Raji (cell line): ENCODE results near the gene OTOGL.

Experiments used
- POLR2A ChIP-seq: IDR thresholded peaks from 2 replicates; pipeline ENCODE4 v1.6.1; 2011; ENCODE audit warnings: low read depth, low read length, control low read depth; ENCODE audit not compliant: insufficient read depth

Gene OTOGL

DNA sequence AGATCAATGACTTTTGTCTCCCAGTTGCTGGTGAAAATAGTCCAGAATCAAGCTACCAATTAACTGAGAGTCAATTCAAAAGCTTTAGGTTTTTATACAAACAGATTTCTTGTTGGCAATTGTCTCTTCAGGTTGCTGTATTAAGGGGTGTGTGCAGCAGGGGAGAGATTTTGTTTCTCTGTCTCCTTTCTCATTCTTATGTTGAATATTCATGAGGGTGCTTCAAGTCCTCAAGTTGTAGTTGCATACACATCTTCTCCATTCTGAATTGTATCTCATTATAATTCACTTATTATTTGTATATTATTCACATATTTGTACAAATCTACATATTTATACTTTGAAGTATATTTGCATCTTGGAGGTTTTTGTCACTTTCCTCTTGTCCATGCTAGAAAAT is 218.0 kb downstream of the OTOGL start:
- TF ChIP-seq POLR2A = no peak

DNA sequence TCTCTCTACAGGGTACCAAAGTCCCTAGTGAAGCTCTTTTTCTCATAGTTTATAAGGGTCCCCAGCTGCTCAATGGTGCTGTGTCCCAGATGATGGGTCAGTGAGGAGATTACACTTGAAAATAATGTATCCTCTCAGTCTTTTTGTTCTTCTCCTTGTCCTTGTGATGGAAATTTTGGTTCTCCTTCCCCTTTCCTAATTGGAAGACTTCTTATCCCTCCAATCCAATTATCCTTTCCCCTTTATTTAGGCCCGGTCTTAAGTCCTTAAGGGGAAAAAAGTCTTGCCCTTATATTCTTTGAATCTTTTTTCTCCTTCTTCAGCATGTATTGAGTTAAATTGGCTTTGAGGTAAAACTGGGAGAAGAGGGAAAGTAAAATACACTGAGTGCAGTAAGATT is 218.6 kb downstream of the OTOGL start:
- no peak for TF ChIP-seq POLR2A

DNA sequence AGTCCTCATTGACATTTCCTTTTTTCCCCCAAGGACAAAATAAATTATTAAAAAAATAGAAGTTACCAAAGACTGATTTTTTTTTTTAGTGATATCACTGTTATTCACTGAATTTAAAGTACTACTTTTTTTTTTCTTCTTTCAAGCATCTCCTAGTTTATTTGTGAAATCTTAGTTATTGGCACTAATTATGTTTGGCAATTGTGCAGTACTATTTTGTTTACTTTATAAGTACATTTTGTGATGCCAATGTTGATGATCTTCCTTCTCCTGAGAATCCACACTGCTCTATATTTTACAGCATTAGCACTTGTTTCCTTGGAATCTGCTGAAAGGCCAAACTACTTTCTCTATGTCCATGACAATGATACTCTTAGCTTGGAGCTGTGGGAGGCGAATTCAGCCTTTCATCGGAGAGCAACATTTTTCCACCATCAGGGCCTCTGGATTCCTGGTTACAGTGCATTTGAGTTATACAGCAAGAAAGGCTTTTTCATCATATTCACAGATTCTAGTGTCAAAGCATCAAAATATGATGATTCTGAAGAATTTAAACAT is 220.9 kb downstream of the OTOGL start:
- TF ChIP-seq POLR2A = no peak

DNA sequence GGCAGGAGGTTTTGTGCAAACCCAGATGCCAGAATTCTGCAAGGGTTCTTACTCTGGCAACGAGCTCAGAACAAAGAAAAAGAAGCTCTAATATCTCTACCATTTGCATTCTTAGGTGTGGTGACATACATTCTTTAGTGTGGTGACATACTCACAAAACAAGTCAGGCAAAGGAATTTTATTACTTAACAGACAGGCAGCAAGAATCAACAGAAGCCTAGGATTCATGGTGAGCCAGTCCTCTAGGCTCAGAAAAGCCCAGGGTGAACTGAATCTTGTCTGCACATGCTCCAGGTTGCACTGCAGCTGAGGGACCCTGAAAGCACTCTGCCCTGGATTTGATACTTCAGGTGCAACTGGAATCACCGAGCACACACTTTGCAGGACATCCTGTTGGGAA is 222.3 kb downstream of the OTOGL start:
- no peak for TF ChIP-seq POLR2A

DNA sequence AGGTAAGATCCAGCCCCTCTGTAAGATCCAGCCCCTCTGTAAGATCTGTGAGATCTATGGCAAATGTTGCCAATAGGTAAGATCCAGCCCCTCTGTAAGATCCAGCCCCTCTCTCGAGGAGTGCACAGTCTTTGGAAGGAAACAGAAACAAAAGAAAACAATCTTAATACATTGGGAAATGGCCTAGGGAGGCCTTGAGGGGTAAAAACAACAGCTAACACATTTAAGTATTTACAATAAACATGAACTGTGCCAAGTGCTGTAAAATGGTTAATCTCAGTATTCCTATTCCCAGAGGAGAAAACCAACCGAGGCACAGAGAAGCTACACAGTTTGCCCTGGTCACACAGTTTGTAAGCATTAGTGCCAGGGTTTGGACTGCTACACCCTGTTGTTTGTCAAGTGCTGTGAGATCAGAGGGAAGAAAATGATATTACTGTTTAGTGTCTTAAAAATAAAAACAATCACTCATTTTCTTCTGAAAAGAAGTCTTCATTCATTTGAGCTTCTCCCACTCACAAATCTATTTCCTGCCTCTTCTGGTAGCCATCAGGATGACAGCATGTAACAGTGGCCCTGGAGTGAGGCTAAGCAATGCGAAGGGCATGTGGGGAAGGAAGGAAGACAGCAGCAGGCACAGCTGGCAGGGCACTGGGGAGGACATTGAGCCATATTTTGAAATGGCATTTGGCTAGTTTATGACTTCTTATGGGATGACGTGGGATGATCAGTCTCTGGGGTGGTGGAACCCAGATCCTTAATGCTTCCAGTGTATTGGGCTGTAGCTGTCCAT is 226.0 kb downstream of the OTOGL start:
- no peak for TF ChIP-seq POLR2A

DNA sequence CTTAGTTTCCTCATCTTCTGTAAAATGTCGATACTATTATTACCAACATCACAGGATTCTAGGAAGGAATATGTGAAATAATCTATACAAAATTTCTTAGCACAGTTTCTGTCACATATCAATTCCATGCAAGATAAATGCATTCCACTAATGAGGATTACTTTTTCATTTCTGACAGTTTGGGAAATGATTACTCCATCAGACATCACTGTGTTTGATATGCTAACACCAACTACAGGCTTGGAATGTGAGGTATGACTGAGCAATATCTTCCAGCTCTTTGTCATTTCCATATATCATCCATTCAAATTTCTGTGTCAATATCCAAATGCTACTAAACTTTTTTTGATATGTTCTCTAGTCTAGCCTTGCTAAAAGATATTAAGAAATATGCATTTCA is 233.5 kb downstream of the OTOGL start:
- no peak for TF ChIP-seq POLR2A

DNA sequence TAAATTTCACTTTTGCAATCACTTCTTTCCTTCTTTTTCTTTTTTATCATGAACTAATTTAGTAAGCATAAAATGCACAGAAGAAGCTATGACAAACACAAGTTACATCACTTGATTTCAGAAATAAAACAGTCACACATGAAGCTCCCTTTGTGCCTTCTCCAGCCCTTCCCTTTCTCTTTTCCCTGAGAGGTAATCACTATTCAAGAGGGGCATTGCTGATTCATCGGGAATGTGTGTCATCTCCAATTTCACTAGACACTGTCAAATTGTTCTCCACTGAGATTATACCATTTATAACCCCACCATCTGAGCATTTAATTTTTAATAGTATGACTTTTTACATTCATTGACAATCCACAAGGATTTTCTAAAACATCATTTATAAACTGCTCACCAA is 253.1 kb downstream of the OTOGL start:
- TF ChIP-seq POLR2A = no peak

DNA sequence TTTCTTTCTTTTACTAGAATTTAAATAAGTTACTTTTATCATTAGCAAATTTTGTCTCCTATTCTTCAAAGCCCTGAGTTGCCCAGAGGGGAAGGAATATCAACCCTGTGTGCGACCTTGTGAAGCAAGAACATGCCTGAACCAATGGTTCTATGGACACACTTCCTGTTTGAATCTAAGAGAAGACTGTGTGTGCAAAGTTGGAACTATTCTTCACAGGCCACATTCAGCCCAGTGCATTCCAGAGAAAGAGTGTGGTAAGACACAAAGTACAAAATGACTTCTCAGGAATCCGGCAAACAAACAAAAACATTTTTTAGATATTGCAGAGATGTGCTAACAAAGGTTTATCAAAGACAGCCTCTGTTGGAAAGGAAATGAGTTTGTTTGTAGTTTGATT is 253.9 kb downstream of the OTOGL start:
- TF ChIP-seq POLR2A = no peak

DNA sequence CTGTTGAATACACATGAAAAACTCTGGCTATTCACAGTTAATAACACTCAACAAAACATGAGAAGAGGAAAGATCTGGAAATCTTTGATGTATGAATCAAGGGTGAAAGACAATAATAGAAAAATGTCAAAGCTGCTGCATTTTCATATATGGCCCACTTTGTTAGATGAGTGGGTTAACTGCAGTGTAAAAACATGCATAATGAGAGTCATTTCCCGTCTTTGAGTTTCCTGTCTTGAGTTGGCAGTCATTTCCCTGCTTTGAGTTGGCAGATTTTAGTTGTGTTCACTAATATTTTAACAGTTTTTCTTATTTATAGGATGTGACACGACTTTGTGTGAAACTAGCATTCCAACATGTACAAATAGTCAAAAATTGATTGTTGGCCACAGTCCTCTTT is 256.8 kb downstream of the OTOGL start:
- no peak for TF ChIP-seq POLR2A

DNA sequence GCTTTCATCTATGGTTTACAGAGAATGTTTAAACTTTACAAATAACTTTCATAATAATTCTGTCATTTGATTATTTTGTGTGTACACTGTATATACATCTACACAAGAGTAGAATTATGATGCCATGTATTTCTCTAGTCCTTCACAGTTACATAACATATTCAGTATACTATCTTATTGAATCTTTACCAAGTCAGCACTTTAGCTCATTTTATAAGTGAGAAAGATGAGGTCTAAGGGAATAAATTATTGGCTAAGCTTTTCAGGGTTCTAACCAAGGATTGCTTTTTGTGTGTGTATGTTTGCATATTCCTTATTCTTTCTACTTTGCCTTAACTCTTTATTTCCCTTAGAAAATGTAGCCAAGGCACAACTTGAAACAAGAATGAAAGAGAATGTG is 260.4 kb downstream of the OTOGL start:
- no peak for TF ChIP-seq POLR2A

DNA sequence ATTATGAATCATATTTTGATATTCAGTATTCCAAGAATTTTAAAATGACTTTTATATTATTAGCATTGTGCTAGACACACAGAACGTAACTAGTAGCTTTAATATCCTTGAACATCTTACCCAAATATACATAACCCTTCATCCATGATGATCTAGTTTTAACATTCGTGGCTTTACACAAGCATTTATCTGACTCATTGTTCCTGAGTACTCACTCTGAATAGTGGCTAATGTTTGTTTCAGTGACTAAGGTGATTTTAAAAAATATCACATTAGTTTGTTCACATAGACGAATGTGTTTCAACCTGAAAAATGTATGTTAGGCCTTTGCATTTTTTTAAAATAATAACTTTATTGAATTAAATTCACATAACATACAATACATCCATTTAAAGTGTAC is 264.7 kb downstream of the OTOGL start:
- no peak for TF ChIP-seq POLR2A

DNA sequence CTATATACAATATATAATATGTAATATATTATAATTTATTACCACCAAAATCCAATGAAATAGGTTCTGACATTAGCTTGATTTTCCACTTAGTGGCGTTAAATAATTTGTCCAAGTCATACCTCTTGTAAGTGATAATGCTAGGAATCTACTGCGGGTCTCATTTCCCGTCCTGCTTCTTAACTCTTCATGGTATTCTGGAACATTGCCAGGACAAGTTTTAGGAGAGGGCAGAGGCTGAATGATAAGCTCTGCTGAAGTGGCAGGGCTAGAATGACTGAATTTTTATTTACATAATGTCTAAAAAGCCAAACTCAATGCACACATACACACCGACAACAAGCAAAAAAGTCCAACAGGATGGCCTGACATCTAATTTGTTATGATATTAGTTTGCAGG is 274.3 kb downstream of the OTOGL start:
- TF ChIP-seq POLR2A = no peak

DNA sequence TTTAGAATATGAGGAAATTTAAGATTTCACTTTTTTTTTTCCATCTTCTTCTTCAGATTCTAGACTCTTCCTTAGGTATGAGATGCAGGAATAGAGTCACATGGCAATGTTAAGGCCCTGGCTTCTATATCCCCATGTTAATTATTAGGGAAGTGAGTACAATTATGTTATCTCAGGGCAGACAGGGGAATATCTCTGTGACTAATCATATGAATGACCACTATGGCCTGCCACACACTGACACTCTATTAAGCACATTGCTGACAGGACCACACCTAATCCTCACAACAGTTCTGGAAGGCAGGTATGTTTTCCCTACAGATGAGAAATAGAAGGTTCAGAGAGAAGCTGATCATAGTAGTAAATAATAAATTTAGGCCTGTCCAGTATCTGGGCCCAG is 275.3 kb downstream of the OTOGL start:
- TF ChIP-seq POLR2A = no peak

DNA sequence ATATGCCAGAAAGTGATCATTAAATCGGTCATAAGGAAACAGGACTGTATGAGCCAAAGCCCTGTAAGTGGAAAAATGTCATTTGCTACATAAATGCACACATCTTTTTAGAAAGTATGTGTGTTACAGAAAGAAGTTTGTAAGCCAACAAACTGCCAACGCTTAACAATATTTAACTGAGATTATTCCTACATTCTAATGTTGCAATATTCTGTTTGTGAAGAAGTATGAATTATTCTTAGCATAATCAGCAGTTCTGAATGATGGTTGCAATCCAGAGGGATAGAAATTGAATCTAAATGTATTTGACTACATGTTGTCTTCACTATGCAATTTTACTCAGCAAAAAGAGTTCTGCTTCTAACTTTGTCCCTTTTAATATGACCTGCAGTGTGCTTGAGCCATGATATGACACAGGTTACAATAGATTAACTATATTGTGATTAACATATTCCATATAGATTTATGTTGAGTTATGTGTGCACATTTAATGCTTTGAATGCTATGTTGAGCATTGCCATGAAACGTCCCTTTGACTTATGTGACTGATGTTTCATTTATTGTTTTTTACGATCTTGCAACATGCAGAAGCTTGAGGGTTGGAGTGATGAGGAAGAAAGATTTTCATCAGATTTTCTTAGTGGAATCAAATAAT is 277.9 kb downstream of the OTOGL start:
- no peak for TF ChIP-seq POLR2A

DNA sequence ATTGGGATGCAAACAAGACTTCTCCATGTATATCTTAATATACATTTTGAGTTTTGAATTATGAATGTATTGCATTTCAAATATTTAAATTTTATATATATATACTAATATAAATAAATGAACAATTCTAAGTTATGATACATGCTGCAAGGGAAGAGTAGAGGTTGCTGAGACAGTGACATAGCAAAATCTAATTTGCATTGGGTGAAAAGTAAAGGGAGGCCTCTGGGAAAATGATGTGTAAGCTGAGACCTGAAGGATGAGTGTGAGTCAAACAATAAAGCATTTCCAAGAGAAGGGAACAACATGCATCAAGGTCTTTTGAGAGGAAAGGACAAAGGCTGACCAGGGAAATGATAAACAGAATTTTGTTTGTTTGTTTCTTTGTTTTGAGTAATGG is 281.8 kb downstream of the OTOGL start:
- TF ChIP-seq POLR2A = no peak

DNA sequence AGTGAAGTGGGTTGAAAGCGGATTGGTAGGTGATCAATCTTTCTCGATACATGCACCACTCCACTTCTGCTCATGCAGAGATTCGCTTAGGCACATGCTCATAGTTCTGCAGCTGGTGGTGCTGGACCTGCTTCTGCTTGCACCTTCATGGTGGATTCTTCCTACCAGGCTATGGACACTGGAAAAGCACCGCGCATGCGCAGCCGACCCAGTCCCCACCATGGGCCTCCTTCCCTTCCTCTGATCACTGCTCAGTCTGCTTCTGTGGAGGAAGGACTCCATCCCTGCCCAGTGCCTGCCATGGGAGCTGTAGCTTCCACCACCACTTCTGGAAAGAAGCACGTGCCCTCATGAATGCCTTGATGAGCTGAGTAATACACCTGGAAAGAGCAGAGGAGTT is 282.9 kb downstream of the OTOGL start:
- TF ChIP-seq POLR2A = no peak
